ES-I3 (cell line): ENCODE measurements around the gene EFNB1.

Experiments
- H3K36me3 ChIP-seq: 2 replicates; pipeline ENCODE4 v1.6.1; 2013; ENCODE audit warnings: mild to moderate bottlenecking, low read length, control low read depth, moderate library complexity; ENCODE audit not compliant: insufficient read depth
- H3K4me1 ChIP-seq: 2 replicates; pipeline ENCODE4 v1.6.1; 2013; ENCODE audit warnings: mild to moderate bottlenecking, control low read depth, low read length; ENCODE audit not compliant: insufficient read depth
- H3K9ac ChIP-seq: 2 replicates; pipeline ENCODE4 v1.6.1; 2013; ENCODE audit warnings: low read depth, mild to moderate bottlenecking, low read length, moderate library complexity
- H3K9me3 ChIP-seq: 2 replicates; pipeline ENCODE4 v1.6.1; 2013; ENCODE audit warnings: mild to moderate bottlenecking, low read length, moderate library complexity; ENCODE audit not compliant: control insufficient read depth, insufficient read depth

The EFNB1 gene

DNA sequence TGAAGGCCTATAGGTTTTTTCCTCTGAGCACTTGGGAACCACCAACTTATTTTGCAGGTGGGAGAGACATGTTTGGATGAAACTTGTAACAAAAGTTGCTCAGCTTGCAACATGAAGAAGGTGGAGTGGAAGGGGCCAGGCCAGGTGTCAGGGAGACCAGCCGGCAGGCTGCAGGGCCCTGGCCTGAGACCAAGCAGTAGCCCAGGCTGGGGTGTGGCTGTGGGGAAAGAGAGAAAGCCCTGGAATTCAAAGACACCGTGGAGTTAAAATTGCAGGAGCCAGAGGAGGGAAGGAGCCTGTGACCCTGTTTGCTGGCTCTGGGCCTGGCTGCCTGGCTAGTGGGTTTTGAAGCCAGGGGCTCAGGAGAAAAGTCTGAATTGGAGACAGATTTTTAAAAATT, 43.4 kb downstream of the EFNB1 start:
- H3K36me3 ChIP-seq, result no peaks in the 10 kb centered on the region
- H3K9me3 ChIP-seq, result no peaks in the 10 kb centered on the region
- H3K9ac ChIP-seq, result no peak overlapping the region
- H3K4me1 ChIP-seq, result peaks cover 9% of the 10 kb centered on the region; the same call in 1 of the 2 replicates

- Histone ChIP-seq H3K36me3 (no peaks in the 10 kb centered on the region), H3K9ac (no peak overlapping the region), H3K9me3 (no peaks in the 10 kb centered on the region), H3K4me1 (peaks cover 8% of the 10 kb centered on the region; the same call in 1 of the 2 replicates)
These were observed 45.3 kb downstream of the EFNB1 start for GRCh38 chrX:68874076-68874475.

GRCh38 chrX:68876731-68877130, 47.9 kb downstream of the EFNB1 start:
- Histone ChIP-seq H3K36me3 (no peaks in the 10 kb centered on the region), H3K9ac (no peak overlapping the region), H3K4me1 (peaks cover 18% of the 10 kb centered on the region), H3K9me3 (no peaks in the 10 kb centered on the region)

DNA sequence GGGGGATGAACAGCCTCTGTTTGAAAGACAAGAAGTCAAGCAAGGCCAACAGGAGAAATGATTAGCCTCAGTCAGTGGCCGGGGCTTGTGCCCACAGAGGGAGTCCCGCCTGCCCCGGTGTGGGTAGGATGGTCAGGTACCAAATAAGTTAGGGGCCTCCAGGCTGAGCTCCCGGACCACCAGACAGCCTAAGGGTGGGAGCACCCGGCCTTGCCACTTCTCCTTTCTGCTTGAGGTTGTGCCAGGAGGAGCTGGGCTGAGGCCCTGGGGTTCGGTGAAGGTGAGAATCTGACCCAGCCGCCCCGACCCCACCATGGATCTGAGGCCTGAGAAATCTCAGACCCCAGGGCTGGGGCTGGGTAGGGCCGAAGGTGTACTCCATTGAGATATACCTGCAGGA, 48.8 kb downstream of the EFNB1 start:
- H3K9me3 ChIP-seq, result no peaks in the 10 kb centered on the region
- no peak overlapping the region for H3K9ac ChIP-seq
- H3K36me3 ChIP-seq, result no peaks in the 10 kb centered on the region
- peaks cover 17% of the 10 kb centered on the region for H3K4me1 ChIP-seq

DNA sequence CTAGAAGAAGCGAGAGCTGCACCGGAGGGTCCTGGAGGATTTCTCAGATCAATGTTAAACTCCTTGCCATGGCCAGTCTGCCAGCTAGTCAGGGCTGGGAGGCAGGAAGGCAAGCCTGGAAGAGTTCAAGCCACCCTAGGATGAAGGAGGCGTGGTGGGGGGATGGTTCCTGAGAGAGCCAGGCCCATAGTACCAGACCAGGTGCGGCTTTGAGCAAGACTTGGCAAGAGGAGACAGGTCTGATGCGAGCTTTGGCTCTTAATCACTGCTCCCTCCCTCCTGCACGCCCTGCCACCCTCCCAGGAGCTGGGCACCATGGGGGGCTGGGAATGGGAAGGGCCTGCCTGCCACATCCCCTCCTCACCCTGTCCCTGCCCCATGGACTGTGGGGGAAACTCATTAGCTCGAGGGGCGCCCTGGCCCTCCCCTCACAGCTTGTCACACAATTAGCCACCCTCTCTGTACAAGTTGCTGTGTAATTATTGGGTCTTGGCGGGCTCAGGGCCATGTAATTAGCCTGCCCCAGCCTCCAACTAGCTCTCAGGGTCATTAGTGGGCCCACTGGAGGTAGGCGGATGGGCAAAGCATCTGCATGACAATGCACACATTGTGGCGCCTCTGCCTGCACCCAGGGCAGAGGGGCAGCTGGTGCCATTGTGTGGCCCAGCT, 50.3 kb downstream of the EFNB1 start:
- H3K4me1 ChIP-seq, result peaks cover 22% of the 10 kb centered on the region
- no peaks in the 10 kb centered on the region for H3K36me3 ChIP-seq
- no peak overlapping the region for H3K9ac ChIP-seq
- H3K9me3 ChIP-seq, result no peaks in the 10 kb centered on the region

DNA sequence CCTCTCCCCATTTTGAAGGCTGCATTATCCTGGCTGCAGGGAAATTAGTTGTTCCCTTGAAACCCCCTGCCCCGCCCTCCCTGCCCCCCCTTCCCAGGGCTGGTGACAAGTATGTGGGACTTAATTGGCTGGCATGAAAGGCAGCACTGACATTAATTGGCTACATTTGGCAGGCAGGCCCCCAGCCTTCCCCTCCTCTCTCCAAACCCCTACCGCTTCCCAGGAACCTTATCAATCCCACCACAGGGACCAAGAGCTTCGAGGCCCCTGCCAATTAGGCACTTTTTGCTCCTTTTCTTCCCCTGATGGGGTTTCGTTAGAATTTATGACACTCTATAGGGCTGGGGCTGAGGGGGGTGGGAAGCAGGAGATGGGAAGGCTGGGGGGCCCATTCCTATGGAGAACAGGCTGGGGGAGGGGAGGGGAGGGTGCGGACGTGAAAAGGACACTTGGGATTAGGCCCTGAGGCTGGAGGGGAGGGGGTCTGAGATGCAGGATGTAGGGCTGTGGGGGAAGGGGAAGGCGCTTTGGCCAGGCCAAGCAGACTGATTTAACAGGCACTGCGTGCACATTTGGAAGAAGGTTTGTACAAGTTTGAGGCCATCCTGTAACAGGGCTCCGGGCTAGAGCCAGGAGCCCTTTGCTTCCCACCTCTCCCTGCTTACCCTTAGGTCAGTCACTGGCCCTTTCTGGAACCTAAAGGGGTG, 52.2 kb downstream of the EFNB1 start:
- no peak overlapping the region for H3K9ac ChIP-seq
- no peaks in the 10 kb centered on the region for H3K9me3 ChIP-seq
- H3K36me3 ChIP-seq, result no peaks in the 10 kb centered on the region
- peaks cover 22% of the 10 kb centered on the region for H3K4me1 ChIP-seq

GRCh38 chrX:68881911-68882310, 53.1 kb downstream of the EFNB1 start:
- H3K36me3 ChIP-seq, result no peaks in the 10 kb centered on the region
- no peaks in the 10 kb centered on the region for H3K9me3 ChIP-seq
- H3K9ac ChIP-seq, result no peak overlapping the region
- H3K4me1 ChIP-seq, result peaks cover 22% of the 10 kb centered on the region

DNA sequence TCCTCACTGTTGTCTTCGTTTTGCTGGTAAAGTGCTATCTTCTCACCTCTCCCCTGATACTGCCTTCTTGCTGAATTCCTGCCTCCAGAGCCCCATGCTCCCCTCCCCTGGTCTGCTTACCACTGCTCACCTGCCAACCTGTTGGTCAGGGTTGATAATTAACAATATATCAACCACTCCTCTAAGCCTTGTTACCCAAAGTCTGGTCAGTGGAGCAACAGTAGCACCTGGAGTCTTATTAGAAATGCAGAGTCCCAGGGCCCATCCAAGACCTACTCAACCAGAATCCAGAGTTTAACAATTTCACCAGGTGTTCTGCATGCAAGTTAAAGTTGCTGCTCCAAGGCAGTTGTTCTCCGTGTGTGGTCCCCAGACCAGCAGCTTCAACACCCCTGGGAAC, 55.0 kb downstream of the EFNB1 start:
- no peaks in the 10 kb centered on the region for H3K36me3 ChIP-seq
- no peaks in the 10 kb centered on the region for H3K9me3 ChIP-seq
- H3K4me1 ChIP-seq, result peaks cover 22% of the 10 kb centered on the region
- H3K9ac ChIP-seq, result no peak overlapping the region

GRCh38 chrX:68889249-68889648, 60.4 kb downstream of the EFNB1 start:
- Histone ChIP-seq H3K36me3 (no peaks in the 10 kb centered on the region), H3K9ac (no peak overlapping the region), H3K4me1 (peaks cover 16% of the 10 kb centered on the region), H3K9me3 (no peaks in the 10 kb centered on the region)
